ENCODE data around the gene ABLIM3. TPM values are rescaled to one million over a fixed set of nuclear protein-coding genes. Genes with fewer than 3 reads are reported as not detected.

ABLIM3 gene
- total and polyA plus RNA-seq, 2 experiments from 2014 or later = 1.1 to 2.1 TPM

DNA sequence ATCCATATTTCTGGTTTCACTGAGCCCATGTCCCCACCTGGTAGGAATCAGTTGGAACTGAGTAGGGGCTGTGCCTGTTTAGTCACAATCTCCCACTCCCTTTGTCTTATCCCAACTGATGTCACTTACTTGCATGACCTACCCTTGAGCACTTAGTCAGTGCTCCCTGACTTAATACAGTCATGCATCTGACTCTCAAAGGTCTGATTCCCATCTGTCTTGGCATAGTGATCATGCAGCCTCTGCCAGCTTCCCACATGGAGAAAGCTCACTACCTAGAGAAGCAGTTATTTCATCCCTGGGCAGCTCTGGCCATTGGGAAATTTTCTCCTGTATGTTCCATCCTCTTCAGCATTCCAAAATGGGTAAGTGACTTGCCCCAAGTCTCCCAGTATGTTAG, 24.8 kb downstream of the ABLIM3 start:
- Histone ChIP-seq H3K9me3 (ENCODE audit: low read depth) (no peaks in the 10 kb centered on the region), H3K36me3 (no peaks in the 10 kb centered on the region), H3K4me1 (ENCODE audit: low read depth) (no peaks in the 10 kb centered on the region), H3K27ac (no peak overlapping the region), H3K27me3 (no peaks in the 10 kb centered on the region), H3K4me3 (no peak overlapping the region)
- DNase-seq (ENCODE audit: low read depth in 1 of 2, low spot score in 1 of 2) = no peak
- TF ChIP-seq, protein P1, sequence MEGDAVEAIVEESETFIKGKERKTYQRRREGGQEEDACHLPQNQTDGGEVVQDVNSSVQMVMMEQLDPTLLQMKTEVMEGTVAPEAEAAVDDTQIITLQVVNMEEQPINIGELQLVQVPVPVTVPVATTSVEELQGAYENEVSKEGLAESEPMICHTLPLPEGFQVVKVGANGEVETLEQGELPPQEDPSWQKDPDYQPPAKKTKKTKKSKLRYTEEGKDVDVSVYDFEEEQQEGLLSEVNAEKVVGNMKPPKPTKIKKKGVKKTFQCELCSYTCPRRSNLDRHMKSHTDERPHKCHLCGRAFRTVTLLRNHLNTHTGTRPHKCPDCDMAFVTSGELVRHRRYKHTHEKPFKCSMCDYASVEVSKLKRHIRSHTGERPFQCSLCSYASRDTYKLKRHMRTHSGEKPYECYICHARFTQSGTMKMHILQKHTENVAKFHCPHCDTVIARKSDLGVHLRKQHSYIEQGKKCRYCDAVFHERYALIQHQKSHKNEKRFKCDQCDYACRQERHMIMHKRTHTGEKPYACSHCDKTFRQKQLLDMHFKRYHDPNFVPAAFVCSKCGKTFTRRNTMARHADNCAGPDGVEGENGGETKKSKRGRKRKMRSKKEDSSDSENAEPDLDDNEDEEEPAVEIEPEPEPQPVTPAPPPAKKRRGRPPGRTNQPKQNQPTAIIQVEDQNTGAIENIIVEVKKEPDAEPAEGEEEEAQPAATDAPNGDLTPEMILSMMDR (IDR thresholded peaks at IDR 0.05; ENCODE audit: low read depth, low read length) = no peak

GRCh38 chr5:149166591-149167100, 25.4 kb downstream of the ABLIM3 start:
- H3K27me3 ChIP-seq = no peaks in the 10 kb centered on the region
- no peaks in the 10 kb centered on the region for H3K4me1 ChIP-seq (ENCODE audit: low read depth)
- no peaks in the 10 kb centered on the region for H3K36me3 ChIP-seq
- TF ChIP-seq, protein P1 (IDR thresholded peaks at IDR 0.05; ENCODE audit: low read depth, low read length) = no peak
- no peak for DNase-seq (ENCODE audit: low read depth in 1 of 2, low spot score in 1 of 2)
- H3K4me3 ChIP-seq = no peak overlapping the region
- H3K9me3 ChIP-seq (ENCODE audit: low read depth) = no peaks in the 10 kb centered on the region
- no peak overlapping the region for H3K27ac ChIP-seq

GRCh38 chr5:149168276-149168906, 27.1 kb downstream of the ABLIM3 start:
- H3K27me3 ChIP-seq = no peaks in the 10 kb centered on the region
- DNase-seq (ENCODE audit: low read depth in 1 of 2, low spot score in 1 of 2) = no peak
- no peaks in the 10 kb centered on the region for H3K36me3 ChIP-seq
- H3K4me3 ChIP-seq = no peak overlapping the region
- H3K4me1 ChIP-seq (ENCODE audit: low read depth) = no peaks in the 10 kb centered on the region
- no peak overlapping the region for H3K27ac ChIP-seq
- H3K9me3 ChIP-seq (ENCODE audit: low read depth) = no peaks in the 10 kb centered on the region
- TF ChIP-seq, protein P1 (IDR thresholded peaks at IDR 0.05; ENCODE audit: low read depth, low read length) = no peak

DNA sequence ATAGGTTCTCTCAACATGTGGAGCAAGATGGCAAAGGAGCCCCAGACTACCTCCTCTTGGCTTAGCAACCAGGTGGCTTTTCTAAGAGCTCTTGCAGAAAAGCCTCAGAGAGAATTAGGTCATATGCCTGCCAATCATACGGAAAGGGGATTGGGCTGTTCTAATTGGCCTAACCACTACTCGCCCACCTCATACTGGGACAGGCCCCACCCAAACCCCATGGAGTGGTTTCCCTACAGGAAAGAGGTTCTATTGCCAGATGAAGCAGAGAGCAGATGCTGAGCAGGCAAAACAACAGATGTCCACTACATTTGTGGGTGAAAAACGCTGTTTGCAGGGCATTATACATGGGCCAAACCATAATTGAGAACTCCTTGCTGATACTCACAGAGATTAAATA, 29.0 kb downstream of the ABLIM3 start:
- peak in 1 of 2 donors; percentile 19 for DNase-seq (ENCODE audit: low read depth in 1 of 2, low spot score in 1 of 2)
- TF ChIP-seq, protein P1 (IDR thresholded peaks at IDR 0.05; ENCODE audit: low read depth, low read length) = no peak

DNA sequence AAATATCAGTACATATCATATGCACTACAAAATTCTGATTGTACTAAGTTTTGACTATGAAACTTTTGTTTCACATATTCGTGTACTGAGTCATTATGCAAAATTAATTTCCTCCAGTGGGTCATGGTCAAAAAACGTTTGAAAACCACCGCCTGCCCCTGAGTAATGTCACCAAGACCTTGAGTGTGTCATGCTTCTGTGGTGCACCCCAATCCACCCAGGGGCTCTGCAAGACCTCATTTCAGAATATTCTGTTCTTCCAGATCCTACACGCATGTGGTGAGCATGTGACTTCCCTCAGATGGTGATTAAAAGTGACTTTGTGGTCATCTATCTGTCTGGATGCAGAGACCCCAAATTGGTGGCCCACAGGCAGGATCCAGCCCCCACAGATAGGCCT, 31.0 kb downstream of the ABLIM3 start:
- DNase-seq (ENCODE audit: low read depth in 1 of 2, low spot score in 1 of 2) = peak in 1 of 2 donors; percentile 27
- H3K4me1 ChIP-seq (ENCODE audit: low read depth) = no peaks in the 10 kb centered on the region
- no peaks in the 10 kb centered on the region for H3K9me3 ChIP-seq (ENCODE audit: low read depth)
- no peak overlapping the region for H3K27ac ChIP-seq
- TF ChIP-seq, protein P1 (IDR thresholded peaks at IDR 0.05; ENCODE audit: low read depth, low read length) = no peak
- H3K4me3 ChIP-seq = no peak overlapping the region
- H3K27me3 ChIP-seq = no peaks in the 10 kb centered on the region
- no peaks in the 10 kb centered on the region for H3K36me3 ChIP-seq

More for the DNA sequence above, 29.0 kb downstream of the ABLIM3 start:
- H3K27me3 ChIP-seq = no peaks in the 10 kb centered on the region
- no peak overlapping the region for H3K27ac ChIP-seq
- no peaks in the 10 kb centered on the region for H3K4me1 ChIP-seq (ENCODE audit: low read depth)
- no peak overlapping the region for H3K4me3 ChIP-seq
- no peaks in the 10 kb centered on the region for H3K9me3 ChIP-seq (ENCODE audit: low read depth)
- H3K36me3 ChIP-seq = no peaks in the 10 kb centered on the region
